ENCODE results near the gene TNS1. TPM values are rescaled to one million over a fixed set of nuclear protein-coding genes. Genes with fewer than 3 reads are reported as not detected.

TNS1 gene
- total and polyA plus RNA-seq, 10 of the 15 experiments (the other 5 are each of a cell fraction or from before 2014, with no cell fraction given), result 0.05 to 0.44 TPM; not detected in 8

GRCh38 chr2:218033590-218034496, 31.0 kb upstream of the TNS1 start:
- H3K4me2 ChIP-seq (ENCODE audit: control insufficient read depth, insufficient read depth), result peak overlapping the region; percentile 92
- in situ Hi-C loops (cut with MboI), result no loop called here
- intact Hi-C loops (cut with micrococcal nuclease; ENCODE audit: unreplicated experiment), result no loop called here
- H3K4me1 ChIP-seq (ENCODE audit: control insufficient read depth, insufficient read depth, low read length), result peaks cover 25% of the 10 kb centered on the region
- no peaks in the 10 kb centered on the region for H3K79me2 ChIP-seq (ENCODE audit: control insufficient read depth, insufficient read depth, low read length)
- ChIA-PET POLR2A (no interaction called here), SMC1A (ENCODE audit: uncharacterized antibody, unreplicated experiment) (interaction anchor here (1.8 kb wide), 1 partner anchor 247 kb away, joined by 11 read pairs; no protein-coding TSS in a partner anchor), RAD21 (ENCODE audit: unreplicated experiment) (interaction anchor here (1.1 to 1.7 kb wide), 2 partner anchors 248 kb away, joined by 5 to 8 read pairs; no protein-coding TSS in a partner anchor), CTCF (interaction anchor here (0.8 to 3.4 kb wide), 12 partner anchors 7 to 256 kb away, joined by 3 to 31 read pairs (median 4); partner anchors contain the start of gene RUFY4)
- H4K20me1 ChIP-seq (ENCODE audit: control insufficient read depth, insufficient read depth), result no peaks in the 10 kb centered on the region
- BruUV-seq (replicated peaks), result no TSS peak
- no peaks in the 10 kb centered on the region for H3K9me3 ChIP-seq (replicated peaks; ENCODE audit: control insufficient read depth, insufficient read depth, low read length)
- WGBS (ENCODE audit: insufficient coverage, insufficient replicate concordance, low lambda C conversion rate, missing lambda C conversion rate), result 55% methylated on average over 35 of the region's 45 CpGs
- DNase-seq (ENCODE audit: low read depth, low spot score) (no peak), ATAC-seq (peak; percentile 23), FAIRE-seq (no peak)
- no peak overlapping the region for H3K4me3 ChIP-seq
- H3K9ac ChIP-seq (ENCODE audit: control insufficient read depth, insufficient read depth, low read length), result no peak overlapping the region
- H3K27ac ChIP-seq (ENCODE audit: control insufficient read depth, insufficient read depth), result no peak overlapping the region
- H2AFZ ChIP-seq (ENCODE audit: control insufficient read depth, low read depth, low read length), result peak overlapping the region; percentile 85
- no peaks in the 10 kb centered on the region; a peak in 1 of 4 replicates for H3K27me3 ChIP-seq (replicated peaks in 1 of 2; ENCODE audit: control insufficient read depth in 2 of 2, insufficient read depth in 2 of 2, low read length in 1 of 2)
- no peaks in the 10 kb centered on the region for H3K36me3 ChIP-seq (ENCODE audit: control insufficient read depth in 2 of 2, insufficient read depth in 2 of 2, low read length in 1 of 2)
- TF ChIP-seq RELB (IDR thresholded peaks at IDR 0.05; ENCODE audit: low read depth) (no peak), USF1 (IDR thresholded peaks at IDR 0.05; ENCODE audit: borderline replicate concordance, extremely low read length, insufficient read depth, low read depth, low read length) (no peak), TCF7 (IDR thresholded peaks at IDR 0.05; ENCODE audit: borderline replicate concordance) (no peak), USF2 (IDR thresholded peaks at IDR 0.05; ENCODE audit: borderline replicate concordance, low read depth, low read length) (no peak), KAT2A (conservative IDR thresholded peaks at IDR 0.05; ENCODE audit: control insufficient read depth, low read depth, low read length) (no peak), SMAD5 (IDR thresholded peaks at IDR 0.05; ENCODE audit: low read depth) (no peak)
- TF ChIP-seq, protein P1, sequence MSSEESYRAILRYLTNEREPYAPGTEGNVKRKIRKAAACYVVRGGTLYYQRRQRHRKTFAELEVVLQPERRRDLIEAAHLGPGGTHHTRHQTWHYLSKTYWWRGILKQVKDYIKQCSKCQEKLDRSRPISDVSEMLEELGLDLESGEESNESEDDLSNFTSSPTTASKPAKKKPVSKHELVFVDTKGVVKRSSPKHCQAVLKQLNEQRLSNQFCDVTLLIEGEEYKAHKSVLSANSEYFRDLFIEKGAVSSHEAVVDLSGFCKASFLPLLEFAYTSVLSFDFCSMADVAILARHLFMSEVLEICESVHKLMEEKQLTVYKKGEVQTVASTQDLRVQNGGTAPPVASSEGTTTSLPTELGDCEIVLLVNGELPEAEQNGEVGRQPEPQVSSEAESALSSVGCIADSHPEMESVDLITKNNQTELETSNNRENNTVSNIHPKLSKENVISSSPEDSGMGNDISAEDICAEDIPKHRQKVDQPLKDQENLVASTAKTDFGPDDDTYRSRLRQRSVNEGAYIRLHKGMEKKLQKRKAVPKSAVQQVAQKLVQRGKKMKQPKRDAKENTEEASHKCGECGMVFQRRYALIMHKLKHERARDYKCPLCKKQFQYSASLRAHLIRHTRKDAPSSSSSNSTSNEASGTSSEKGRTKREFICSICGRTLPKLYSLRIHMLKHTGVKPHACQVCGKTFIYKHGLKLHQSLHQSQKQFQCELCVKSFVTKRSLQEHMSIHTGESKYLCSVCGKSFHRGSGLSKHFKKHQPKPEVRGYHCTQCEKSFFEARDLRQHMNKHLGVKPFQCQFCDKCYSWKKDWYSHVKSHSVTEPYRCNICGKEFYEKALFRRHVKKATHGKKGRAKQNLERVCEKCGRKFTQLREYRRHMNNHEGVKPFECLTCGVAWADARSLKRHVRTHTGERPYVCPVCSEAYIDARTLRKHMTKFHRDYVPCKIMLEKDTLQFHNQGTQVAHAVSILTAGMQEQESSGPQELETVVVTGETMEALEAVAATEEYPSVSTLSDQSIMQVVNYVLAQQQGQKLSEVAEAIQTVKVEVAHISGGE (CRISPR knock-in tag; IDR thresholded peaks at IDR 0.05), result no peak
- TF ChIP-seq, protein P2, sequence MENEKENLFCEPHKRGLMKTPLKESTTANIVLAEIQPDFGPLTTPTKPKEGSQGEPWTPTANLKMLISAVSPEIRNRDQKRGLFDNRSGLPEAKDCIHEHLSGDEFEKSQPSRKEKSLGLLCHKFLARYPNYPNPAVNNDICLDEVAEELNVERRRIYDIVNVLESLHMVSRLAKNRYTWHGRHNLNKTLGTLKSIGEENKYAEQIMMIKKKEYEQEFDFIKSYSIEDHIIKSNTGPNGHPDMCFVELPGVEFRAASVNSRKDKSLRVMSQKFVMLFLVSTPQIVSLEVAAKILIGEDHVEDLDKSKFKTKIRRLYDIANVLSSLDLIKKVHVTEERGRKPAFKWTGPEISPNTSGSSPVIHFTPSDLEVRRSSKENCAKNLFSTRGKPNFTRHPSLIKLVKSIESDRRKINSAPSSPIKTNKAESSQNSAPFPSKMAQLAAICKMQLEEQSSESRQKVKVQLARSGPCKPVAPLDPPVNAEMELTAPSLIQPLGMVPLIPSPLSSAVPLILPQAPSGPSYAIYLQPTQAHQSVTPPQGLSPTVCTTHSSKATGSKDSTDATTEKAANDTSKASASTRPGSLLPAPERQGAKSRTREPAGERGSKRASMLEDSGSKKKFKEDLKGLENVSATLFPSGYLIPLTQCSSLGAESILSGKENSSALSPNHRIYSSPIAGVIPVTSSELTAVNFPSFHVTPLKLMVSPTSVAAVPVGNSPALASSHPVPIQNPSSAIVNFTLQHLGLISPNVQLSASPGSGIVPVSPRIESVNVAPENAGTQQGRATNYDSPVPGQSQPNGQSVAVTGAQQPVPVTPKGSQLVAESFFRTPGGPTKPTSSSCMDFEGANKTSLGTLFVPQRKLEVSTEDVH (IDR thresholded peaks at IDR 0.05; ENCODE audit: low read depth, partially characterized antibody), result no peak
